ENCODE data around the gene SPRED3.
A peak's percentile ranks its signal among the peaks of the same experiment; 100 is the strongest.

SPRED3 gene

GRCh38 chr19:38387550-38388348, 748 bp upstream of the SPRED3 start, which contains the start of gene GGN:
TSS of gene GGN (minus strand) at chr19:38388034. CDS start at chr19:38387261, 773 bp downstream.
- TF ChIP-seq CTCF (IDR thresholded peaks at IDR 0.05; ENCODE audit: control extremely low read depth, extremely low read depth, low read depth, missing control alignments): no peak
- CTCF ChIA-PET: interaction anchor here (0.7 to 4.0 kb wide), 6 partner anchors 9 to 158 kb away, joined by 3 to 43 read pairs (median 4); partner anchors contain the start of genes CATSPERG, FAM98C and PSMD8
- POLR2A ChIA-PET: interaction anchor here (0.6 to 2.3 kb wide), 4 partner anchors 13 to 461 kb away, joined by 3 to 40 read pairs (median 7); partner anchors contain the start of genes FAM98C and PSMD8
- DNase-seq (ENCODE audit: extremely low spot score): peak; percentile 87

GRCh38 chr19:38389101-38389925, 816 bp downstream of the SPRED3 start:
- DNase-seq (ENCODE audit: extremely low spot score): no peak
- no peak for TF ChIP-seq CTCF (IDR thresholded peaks at IDR 0.05; ENCODE audit: control extremely low read depth, extremely low read depth, low read depth, missing control alignments)
- CTCF ChIA-PET: interaction anchor here (0.9 to 4.0 kb wide), 4 partner anchors 11 to 15 kb away, joined by 3 to 43 read pairs (median 4); partner anchors contain the start of genes FAM98C and PSMD8
- POLR2A ChIA-PET: interaction anchor here (0.7 to 1.7 kb wide), 3 partner anchors 13 to 483 kb away, joined by 3 to 9 read pairs (median 9); partner anchors contain the start of genes FAM98C, PSMD8 and WDR87

- POLR2A ChIA-PET: interaction anchor here (0.7 to 1.7 kb wide), 3 partner anchors 12 to 484 kb away, joined by 3 to 9 read pairs (median 9); partner anchors contain the start of genes FAM98C, PSMD8 and WDR87
- no peak for DNase-seq (ENCODE audit: extremely low spot score)
- CTCF ChIA-PET: interaction anchor here (0.9 to 4.0 kb wide), 5 partner anchors 10 to 16 kb away, joined by 3 to 43 read pairs (median 5); partner anchors contain the start of genes FAM98C and PSMD8
- TF ChIP-seq CTCF (IDR thresholded peaks at IDR 0.05; ENCODE audit: control extremely low read depth, extremely low read depth, low read depth, missing control alignments): no peak
Measured at GRCh38 chr19:38389957-38390924, 1.7 kb downstream of the SPRED3 start.

- TF ChIP-seq CTCF (IDR thresholded peaks at IDR 0.05; ENCODE audit: control extremely low read depth, extremely low read depth, low read depth, missing control alignments): no peak
- no peak for DNase-seq (ENCODE audit: extremely low spot score)
- CTCF ChIA-PET: interaction anchor here (3.7 kb wide), 1 partner anchor 11 kb away, joined by 32 read pairs; the partner anchor contains the start of gene FAM98C
- POLR2A ChIA-PET: no interaction called here
Measured at GRCh38 chr19:38391911-38392464, 3.5 kb downstream of the SPRED3 start.

- CTCF ChIA-PET: interaction anchor here (0.9 to 3.7 kb wide), 3 partner anchors 9 to 16 kb away, joined by 3 to 32 read pairs (median 3); partner anchors contain the start of gene FAM98C
- DNase-seq (ENCODE audit: extremely low spot score): no peak
- POLR2A ChIA-PET: no interaction called here
- TF ChIP-seq CTCF (IDR thresholded peaks at IDR 0.05; ENCODE audit: control extremely low read depth, extremely low read depth, low read depth, missing control alignments): no peak
Measured at GRCh38 chr19:38392707-38393308, 4.3 kb downstream of the SPRED3 start.
